GM12878 (cell line): Measurements from ENCODE around the gene CAT.

Experiments
- EZH2 ChIP-seq: IDR thresholded peaks from 2 replicates; pipeline ENCODE4 v1.6.1; 2012; ENCODE audit warnings: low read depth, mild to moderate bottlenecking, control low read depth, inconsistent platforms, low read length, borderline replicate concordance; ENCODE audit not compliant: control insufficient read depth
- TF ChIP-seq, protein P1 (sequence below), 3 experiments: IDR thresholded peaks in 2 of 3; conservative IDR thresholded peaks in 1 of 3; 2 replicates each; pipeline ENCODE4 v1.5.1; 2011; ENCODE audit warnings: low read depth in 3 of 3, low read length in 3 of 3, mild to moderate bottlenecking in 3 of 3, control low read depth in 2 of 3, moderate library complexity in 2 of 3, inconsistent platforms in 1 of 3, mixed read lengths in 1 of 3; ENCODE audit not compliant: control insufficient read depth in 2 of 3, insufficient read depth in 1 of 3; ENCODE audit errors: extremely low read depth in 1 of 3

DNA sequence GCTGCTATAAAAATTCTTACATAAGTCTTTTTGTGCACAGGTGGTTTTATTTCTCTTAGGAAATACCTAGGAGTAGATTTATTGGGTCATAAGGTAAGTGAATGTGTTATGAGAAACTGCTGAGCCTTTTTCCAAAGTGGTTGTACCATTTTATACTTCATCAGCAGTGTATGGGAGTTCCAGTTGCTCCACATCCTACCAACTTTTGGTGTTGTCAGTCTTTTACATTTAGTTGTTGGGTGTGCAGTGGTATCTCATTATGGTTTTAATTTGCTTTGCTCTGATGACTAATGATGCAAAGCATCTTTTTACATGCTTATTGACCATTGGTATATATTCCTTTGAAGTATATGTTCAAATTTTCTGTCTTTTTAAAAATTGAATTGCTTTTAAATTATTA, 3.1 kb downstream of the CAT start:
- TF ChIP-seq EZH2: no peak
- TF ChIP-seq, protein P1, sequence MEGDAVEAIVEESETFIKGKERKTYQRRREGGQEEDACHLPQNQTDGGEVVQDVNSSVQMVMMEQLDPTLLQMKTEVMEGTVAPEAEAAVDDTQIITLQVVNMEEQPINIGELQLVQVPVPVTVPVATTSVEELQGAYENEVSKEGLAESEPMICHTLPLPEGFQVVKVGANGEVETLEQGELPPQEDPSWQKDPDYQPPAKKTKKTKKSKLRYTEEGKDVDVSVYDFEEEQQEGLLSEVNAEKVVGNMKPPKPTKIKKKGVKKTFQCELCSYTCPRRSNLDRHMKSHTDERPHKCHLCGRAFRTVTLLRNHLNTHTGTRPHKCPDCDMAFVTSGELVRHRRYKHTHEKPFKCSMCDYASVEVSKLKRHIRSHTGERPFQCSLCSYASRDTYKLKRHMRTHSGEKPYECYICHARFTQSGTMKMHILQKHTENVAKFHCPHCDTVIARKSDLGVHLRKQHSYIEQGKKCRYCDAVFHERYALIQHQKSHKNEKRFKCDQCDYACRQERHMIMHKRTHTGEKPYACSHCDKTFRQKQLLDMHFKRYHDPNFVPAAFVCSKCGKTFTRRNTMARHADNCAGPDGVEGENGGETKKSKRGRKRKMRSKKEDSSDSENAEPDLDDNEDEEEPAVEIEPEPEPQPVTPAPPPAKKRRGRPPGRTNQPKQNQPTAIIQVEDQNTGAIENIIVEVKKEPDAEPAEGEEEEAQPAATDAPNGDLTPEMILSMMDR (IDR thresholded peaks at IDR 0.05 in 2 of 3, conservative IDR thresholded peaks at IDR 0.05 in 1 of 3; ENCODE audit: control insufficient read depth in 2 of 3, extremely low read depth in 1 of 3, insufficient read depth in 1 of 3, low read depth in 3 of 3, low read length in 3 of 3): no peak
